Smooth muscle cell (in vitro differentiated cells): ENCODE measurements around the gene PKMYT1. TPM values are rescaled to one million over a fixed set of nuclear protein-coding genes. Genes with fewer than 3 reads are reported as not detected.
"Not testable (repeated sequence)": the region's sequence is repeated elsewhere in the genome, so short reads cannot be mapped to it uniquely, and the experiment has no call there.

Source experiments
- DNase-seq: peaks from one replicate; lab custom pipeline; 2025; ENCODE audit not compliant: unreplicated experiment; lab: John Stamatoyannopoulos, UW
- H2AFZ ChIP-seq: fragments of 200-600 bp; sonication (generic); 2 replicates; pipeline ENCODE4 v1.6.0; 2016; ENCODE audit warnings: antibody characterized with exemption, low read depth, mild to moderate bottlenecking
- H3F3A ChIP-seq: fragments of 200-600 bp; sonication (generic); 2 replicates; pipeline ENCODE4 v1.6.0; 2017; ENCODE audit warnings: antibody characterized with exemption, low read depth
- H3K27ac ChIP-seq: fragments of 200-600 bp; sonication (generic); 2 replicates; pipeline ENCODE4 v1.5.1; 2016; ENCODE audit warnings: low read depth, mild to moderate bottlenecking
- H3K27me3 ChIP-seq: fragments of 200-600 bp; sonication (generic); 2 replicates; pipeline ENCODE4 v1.6.1; 2016; ENCODE audit warnings: low read depth, mild to moderate bottlenecking
- H3K36me3 ChIP-seq: fragments of 200-600 bp; sonication (generic); 2 replicates; pipeline ENCODE4 v1.5.1; 2016; ENCODE audit warnings: low read depth
- H3K4me1 ChIP-seq: fragments of 200-600 bp; sonication (generic); 2 replicates; pipeline ENCODE4 v1.5.1; 2016; ENCODE audit warnings: low read depth
- H3K4me2 ChIP-seq: fragments of 200-600 bp; sonication (generic); 2 replicates; pipeline ENCODE4 v1.6.0; 2016; ENCODE audit warnings: mild to moderate bottlenecking
- H3K4me3 ChIP-seq: fragments of 200-600 bp; sonication (generic); 2 replicates; pipeline ENCODE4 v1.5.1; 2016; ENCODE audit warnings: mild to moderate bottlenecking
- H3K79me2 ChIP-seq: fragments of 200-600 bp; sonication (generic); 2 replicates; pipeline ENCODE4 v1.6.0; 2016; ENCODE audit warnings: low read depth, mild to moderate bottlenecking
- H3K9ac ChIP-seq: fragments of 200-600 bp; sonication (generic); 2 replicates; pipeline ENCODE4 v1.6.0; 2016; ENCODE audit warnings: low read depth
- H3K9me3 ChIP-seq: fragments of 200-600 bp; sonication (generic); replicated peaks from 2 replicates; pipeline ENCODE4 v1.5.1; 2016; ENCODE audit warnings: low read depth
- H4K20me1 ChIP-seq: fragments of 200-600 bp; sonication (generic); 2 replicates; pipeline ENCODE4 v1.6.0; 2016; ENCODE audit warnings: low read depth
- WGBS: methylation state at CpG from one replicate; pipeline ENCODE4 v1.1.7; 2016; ENCODE audit warnings: low lambda C conversion rate; 5-methylcytosine and 5-hydroxymethylcytosine counted together
- polyA plus RNA-seq: library from polyadenylated mRNA; unstranded; fragments of >200 nt; fragmentation: Nextera tagmentation; extraction: Ambion mirVana; gene quantifications from 2 replicates; pipeline ENCODE4 v1.2.1, GENCODE V29; 2016
- total RNA-seq: library from RNA; depleted of rRNA; stranded (reverse); fragments of >200 nt; gene quantifications from 2 replicates; pipeline ENCODE4 v1.2.3, GENCODE V29; 2014
- TF ChIP-seq, protein P1 (sequence below): fragments of 200-600 bp; sonication (generic); IDR thresholded peaks from 2 replicates; pipeline ENCODE4 v1.5.1; 2017; ENCODE audit warnings: borderline replicate concordance, mild to moderate bottlenecking, antibody characterized with exemption; ENCODE audit not compliant: insufficient read depth, poor library complexity, severe bottlenecking

PKMYT1 gene
- total and polyA plus RNA-seq, 2 experiments from 2014 or later, result 13.8 to 32.6 TPM

DNA sequence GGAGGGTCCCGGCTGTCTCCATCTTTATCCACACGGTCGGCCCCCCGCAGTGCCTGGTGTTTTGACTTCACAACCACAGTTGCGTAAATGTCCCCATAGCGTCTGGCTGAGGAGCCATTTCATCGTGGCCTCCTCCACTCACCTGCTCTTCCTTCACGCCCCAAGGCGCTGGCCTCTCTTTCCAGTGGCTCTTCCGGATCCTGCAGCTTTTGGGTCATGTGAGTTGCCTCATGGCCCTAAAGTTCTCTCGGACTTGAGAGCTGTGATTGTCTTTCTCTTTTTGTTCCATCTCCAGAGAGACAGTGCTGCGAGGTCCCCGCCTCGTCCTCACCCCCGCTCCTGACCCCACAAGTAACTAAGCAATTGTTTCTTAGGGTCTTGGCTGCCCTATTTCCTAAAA, 45.8 kb downstream of the PKMYT1 start:
- TF ChIP-seq, protein P1, sequence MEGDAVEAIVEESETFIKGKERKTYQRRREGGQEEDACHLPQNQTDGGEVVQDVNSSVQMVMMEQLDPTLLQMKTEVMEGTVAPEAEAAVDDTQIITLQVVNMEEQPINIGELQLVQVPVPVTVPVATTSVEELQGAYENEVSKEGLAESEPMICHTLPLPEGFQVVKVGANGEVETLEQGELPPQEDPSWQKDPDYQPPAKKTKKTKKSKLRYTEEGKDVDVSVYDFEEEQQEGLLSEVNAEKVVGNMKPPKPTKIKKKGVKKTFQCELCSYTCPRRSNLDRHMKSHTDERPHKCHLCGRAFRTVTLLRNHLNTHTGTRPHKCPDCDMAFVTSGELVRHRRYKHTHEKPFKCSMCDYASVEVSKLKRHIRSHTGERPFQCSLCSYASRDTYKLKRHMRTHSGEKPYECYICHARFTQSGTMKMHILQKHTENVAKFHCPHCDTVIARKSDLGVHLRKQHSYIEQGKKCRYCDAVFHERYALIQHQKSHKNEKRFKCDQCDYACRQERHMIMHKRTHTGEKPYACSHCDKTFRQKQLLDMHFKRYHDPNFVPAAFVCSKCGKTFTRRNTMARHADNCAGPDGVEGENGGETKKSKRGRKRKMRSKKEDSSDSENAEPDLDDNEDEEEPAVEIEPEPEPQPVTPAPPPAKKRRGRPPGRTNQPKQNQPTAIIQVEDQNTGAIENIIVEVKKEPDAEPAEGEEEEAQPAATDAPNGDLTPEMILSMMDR, result no peak
- Histone ChIP-seq H3K27ac (no peak overlapping the region), H3K27me3 (no peaks in the 10 kb centered on the region), H3F3A (no peaks in the 10 kb centered on the region), H3K4me3 (no peak overlapping the region), H3K9me3 (no peaks in the 10 kb centered on the region), H3K79me2 (no peaks in the 10 kb centered on the region), H2AFZ (no peak overlapping the region), H3K36me3 (peaks cover 5% of the 10 kb centered on the region), H3K4me2 (no peak overlapping the region), H3K9ac (no peak overlapping the region), H4K20me1 (no peaks in the 10 kb centered on the region), H3K4me1 (no peaks in the 10 kb centered on the region)
- no peak for DNase-seq
- 93% methylated on average over 15 of the region's 15 CpGs for WGBS

DNA sequence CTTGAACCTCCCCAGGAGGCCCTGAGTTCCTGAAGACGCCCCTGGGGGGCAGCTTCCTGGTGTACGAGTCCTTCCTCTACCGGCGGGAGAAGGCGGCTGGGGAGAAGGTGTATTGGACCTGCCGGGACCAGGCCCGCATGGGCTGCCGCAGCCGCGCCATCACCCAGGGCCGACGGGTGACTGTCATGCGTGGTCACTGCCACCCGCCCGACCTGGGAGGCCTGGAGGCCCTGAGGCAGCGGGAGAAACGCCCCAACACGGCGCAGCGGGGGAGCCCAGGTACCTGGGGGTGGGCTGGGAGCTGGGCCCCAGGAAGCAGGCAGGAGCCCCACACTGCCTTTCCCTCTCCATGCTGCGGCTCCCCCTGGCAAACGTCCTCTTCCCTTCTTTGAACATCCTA, 46.5 kb downstream of the PKMYT1 start:
- Histone ChIP-seq H3K79me2 (no peaks in the 10 kb centered on the region), H3K9ac (no peak overlapping the region), H3K4me3 (no peak overlapping the region), H3K36me3 (no peaks in the 10 kb centered on the region), H3K27me3 (no peaks in the 10 kb centered on the region), H4K20me1 (no peaks in the 10 kb centered on the region), H2AFZ (no peak overlapping the region), H3K27ac (no peak overlapping the region), H3K4me1 (no peaks in the 10 kb centered on the region), H3K9me3 (no peaks in the 10 kb centered on the region), H3F3A (no peaks in the 10 kb centered on the region), H3K4me2 (no peak overlapping the region)
- TF ChIP-seq, protein P1, result no peak
- DNase-seq, result no peak
- WGBS, result 91% methylated on average over 8 of the region's 22 CpGs

DNA sequence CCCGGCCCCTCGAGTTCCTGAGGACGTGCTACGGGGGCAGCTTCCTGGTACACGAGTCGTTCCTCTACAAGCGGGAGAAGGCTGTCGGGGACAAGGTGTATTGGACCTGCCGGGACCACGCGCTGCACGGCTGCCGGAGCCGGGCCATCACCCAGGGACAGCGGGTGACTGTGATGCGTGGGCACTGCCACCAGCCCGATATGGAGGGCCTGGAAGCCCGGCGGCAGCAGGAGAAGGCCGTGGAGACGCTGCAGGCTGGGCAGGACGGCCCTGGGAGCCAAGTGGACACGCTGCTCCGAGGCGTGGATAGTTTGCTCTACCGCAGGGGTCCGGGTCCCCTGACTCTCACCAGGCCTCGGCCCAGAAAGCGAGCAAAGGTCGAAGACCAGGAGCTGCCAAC, 47.1 kb downstream of the PKMYT1 start:
- H3K9me3 ChIP-seq, result no peaks in the 10 kb centered on the region
- no peaks in the 10 kb centered on the region for H3K4me1 ChIP-seq
- H3F3A ChIP-seq, result no peaks in the 10 kb centered on the region
- no peak overlapping the region for H3K9ac ChIP-seq
- no peaks in the 10 kb centered on the region for H3K36me3 ChIP-seq
- no peak for DNase-seq
- no peaks in the 10 kb centered on the region for H3K27me3 ChIP-seq
- no peaks in the 10 kb centered on the region for H3K79me2 ChIP-seq
- TF ChIP-seq, protein P1, result no peak
- H2AFZ ChIP-seq, result no peak overlapping the region
- H4K20me1 ChIP-seq, result no peaks in the 10 kb centered on the region
- H3K4me3 ChIP-seq, result no peak overlapping the region
- 96% methylated on average over 30 of the region's 30 CpGs for WGBS
- H3K27ac ChIP-seq, result no peak overlapping the region
- H3K4me2 ChIP-seq, result no peak overlapping the region

DNA sequence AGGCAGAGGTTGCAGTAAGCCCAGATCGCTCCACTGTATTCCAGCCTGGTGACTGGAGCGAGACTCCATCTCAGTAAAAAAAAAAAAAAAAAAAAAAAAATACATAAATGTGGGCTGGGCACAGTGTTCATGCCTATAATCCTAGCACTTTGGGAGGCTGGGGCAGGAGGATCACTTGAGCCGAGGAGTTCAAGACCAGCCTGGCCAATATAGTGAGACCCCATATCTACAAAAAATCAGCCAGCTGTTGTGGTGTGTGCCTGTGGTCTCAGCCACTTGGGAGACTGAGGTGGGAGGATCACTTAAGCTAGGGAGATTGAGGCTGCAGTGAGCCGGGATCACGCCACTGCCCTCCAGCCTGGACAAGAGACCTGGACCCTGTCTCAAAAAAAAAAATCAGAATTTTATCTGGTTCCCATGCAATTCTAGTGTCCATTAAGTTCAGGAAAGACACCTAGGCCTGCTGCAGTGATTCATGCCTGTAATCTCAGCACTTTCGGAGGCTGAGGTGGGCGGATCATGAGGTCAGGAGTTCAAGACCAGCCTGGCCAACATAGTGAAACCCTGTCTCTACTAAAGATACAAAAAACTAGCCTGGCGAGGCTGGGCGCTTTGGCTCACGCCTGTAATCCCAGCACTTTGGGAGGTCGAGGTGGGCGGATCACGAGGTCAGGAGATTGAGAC, 48.9 kb downstream of the PKMYT1 start:
- H3K9ac ChIP-seq, H3K27me3 ChIP-seq, H3F3A ChIP-seq, H3K4me3 ChIP-seq, H3K9me3 ChIP-seq, DNase-seq, H3K4me2 ChIP-seq, H3K36me3 ChIP-seq, H3K27ac ChIP-seq, H3K79me2 ChIP-seq, H3K4me1 ChIP-seq, H4K20me1 ChIP-seq, H2AFZ ChIP-seq: not testable (repeated sequence)
- 95% methylated on average over 13 of the region's 13 CpGs for WGBS
